Naive thymus-derived CD4-positive, alpha-beta T cell (primary cell): ENCODE data around the gene IQCN. TPM values are rescaled to one million over a fixed set of nuclear protein-coding genes. Genes with fewer than 3 reads are reported as not detected.

ENCODE experiments used
- ATAC-seq: fragments of 150-1000 bp; cut with Tn5 transposase; 2 replicates; pipeline ENCODE4 v1.10.0; 2021; ENCODE audit warnings: mild to moderate bottlenecking, moderate library complexity
- CTCF ChIA-PET: fragments of 350-600 bp; sonication (Branson Sonifier 250); formaldehyde crosslinking; loops from one replicate; lab custom pipeline; 2021; ENCODE audit warnings: antibody characterized with exemption; lab: Charles Lee
- POLR2A ChIA-PET: fragments of 350-600 bp; sonication (Branson Sonifier 250); formaldehyde crosslinking; loops from one replicate; lab custom pipeline; 2021; ENCODE audit warnings: antibody characterized with exemption, inconsistent platforms; lab: Charles Lee
- DNase-seq, 9 donors: peaks; one replicate each; pipeline versions ENCODE4 v3.0.0 to v3.0.0-alpha.2; 2020 to 2022; ENCODE audit warnings: mixed read lengths in 1 of 9
- H3K27ac ChIP-seq: one replicate; pipeline ENCODE4 v1.7.0; 2013; ENCODE audit warnings: mild to moderate bottlenecking, low read depth, low read length, moderate library complexity
- H3K27me3 ChIP-seq, 2 donors: one replicate each; pipeline ENCODE4 v1.7.0; 2013; ENCODE audit warnings: low read length in 2 of 2, mild to moderate bottlenecking in 2 of 2, moderate library complexity in 2 of 2; ENCODE audit not compliant: control insufficient read depth in 2 of 2, insufficient read depth in 2 of 2
- H3K36me3 ChIP-seq, 3 experiments: 1 replicate in 2 of 3; 2 replicates in 1 of 3; pipeline ENCODE4 v1.7.0; 2013; ENCODE audit warnings: low read length in 3 of 3, mild to moderate bottlenecking in 3 of 3, moderate library complexity in 1 of 3; ENCODE audit not compliant: insufficient read depth in 3 of 3, control insufficient read depth in 2 of 3
- H3K4me1 ChIP-seq, 2 donors: one replicate each; pipeline ENCODE4 v1.7.0; 2013; ENCODE audit warnings: low read length in 2 of 2, mild to moderate bottlenecking in 2 of 2, moderate library complexity in 1 of 2; ENCODE audit not compliant: control insufficient read depth in 2 of 2, insufficient read depth in 2 of 2
- H3K4me3 ChIP-seq: 2 replicates; pipeline ENCODE4 v1.7.0; 2013; ENCODE audit warnings: mild to moderate bottlenecking, low read length
- H3K9me3 ChIP-seq, 3 experiments: 1 replicate in 2 of 3; 2 replicates in 1 of 3; pipeline ENCODE4 v1.7.0; 2013; ENCODE audit warnings: low read length in 3 of 3; ENCODE audit not compliant: control insufficient read depth in 2 of 3
- H3K27ac Mint-ChIP-seq, 9 donors: one replicate each; pipeline ENCODE4 v1.8.0; 2020 to 2022; ENCODE audit warnings: mixed read lengths in 9 of 9, mild to moderate bottlenecking in 8 of 9, moderate library complexity in 5 of 9, inconsistent platforms in 2 of 9
- H3K27me3 Mint-ChIP-seq, 5 donors: one replicate each; pipeline ENCODE4 v1.8.0; 2021 to 2022; ENCODE audit warnings: mixed read lengths in 5 of 5, mild to moderate bottlenecking in 1 of 5
- H3K36me3 Mint-ChIP-seq, 5 donors: one replicate each; pipeline ENCODE4 v1.8.0; 2020 to 2022; ENCODE audit warnings: mixed read lengths in 5 of 5, mild to moderate bottlenecking in 3 of 5, inconsistent platforms in 1 of 5
- H3K4me1 Mint-ChIP-seq, 7 donors: one replicate each; pipeline ENCODE4 v1.8.0; 2020 to 2022; ENCODE audit warnings: mixed read lengths in 7 of 7, mild to moderate bottlenecking in 3 of 7, inconsistent platforms in 1 of 7
- H3K4me3 Mint-ChIP-seq, 10 donors: one replicate each; pipeline ENCODE4 v1.8.0; 2020 to 2022; ENCODE audit warnings: mild to moderate bottlenecking in 10 of 10, mixed read lengths in 10 of 10, moderate library complexity in 6 of 10, inconsistent platforms in 2 of 10
- H3K9me3 Mint-ChIP-seq, 11 donors: one replicate each; pipeline ENCODE4 v1.8.0; 2020 to 2022; ENCODE audit warnings: mixed read lengths in 11 of 11, mild to moderate bottlenecking in 4 of 11, inconsistent platforms in 1 of 11, moderate library complexity in 1 of 11
- intact Hi-C, 2 donors: fragments of 100-400 bp; cut with micrococcal nuclease; formaldehyde crosslinking; loops; one replicate each; pipeline ENCODE4 v1.15.1; 2023
- polyA plus RNA-seq, 2 donors: library from polyadenylated mRNA; unstranded; fragments of 300-500 nt; fragmentation: Illumina TruSeq; gene quantifications; one replicate each; pipeline ENCODE4 v1.2.3, GENCODE V29; 2021
- total RNA-seq, 6 experiments: library from RNA in 5 of 6; stranded (reverse) in 5 of 6; gene quantifications; 1 replicate in 5 of 6; 2 replicates in 1 of 6; pipeline ENCODE4 v1.2.3 and lab custom pipeline; 2021 to 2026

The IQCN gene
- total and polyA plus RNA-seq, 7 experiments from 2014 or later, result 0.19 to 28.3 (median 6.5) TPM

DNA sequence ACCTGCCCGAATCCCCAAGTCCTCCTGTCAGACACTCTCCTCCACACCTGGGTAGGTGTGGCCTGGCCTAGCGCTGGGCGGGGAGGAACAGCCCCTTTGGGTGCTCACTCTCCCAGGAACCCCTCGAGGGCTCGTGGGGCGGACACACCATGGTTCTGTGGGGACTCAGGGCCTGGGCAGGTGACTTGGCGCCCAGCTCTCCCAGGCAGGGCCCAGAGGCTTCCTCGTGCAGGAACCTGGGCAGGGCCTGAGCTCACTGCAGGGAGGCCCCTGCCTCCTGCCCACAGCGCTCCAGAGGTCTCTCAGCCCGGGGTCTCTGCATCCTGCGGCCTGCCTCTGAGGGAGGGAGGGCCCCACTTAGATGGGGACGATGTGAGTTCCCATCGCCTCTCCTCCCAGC, 36.7 kb upstream of the IQCN start:
- no peaks in the 10 kb centered on the region for H3K9me3 ChIP-seq
- H3K36me3 ChIP-seq, result peaks cover 0 to 52% (median 5%) of the 10 kb centered on the region in 3 experiments
- Mint-ChIP-seq H3K4me3 (no peak overlapping the region), H3K9me3 (no peaks in the 10 kb centered on the region), H3K4me1 (peaks cover 12 to 41% (median 24%) of the 10 kb centered on the region in 7 donors), H3K36me3 (peaks cover 0 to 11% (median 6%) of the 10 kb centered on the region in 5 donors), H3K27ac (peak overlapping the region in 2 of 9 donors; percentile 41 to 71), H3K27me3 (no peaks in the 10 kb centered on the region)
- no peak overlapping the region for H3K4me3 ChIP-seq
- DNase-seq (no peak), ATAC-seq (no peak)
- POLR2A ChIA-PET, result interaction anchor here (1.0 to 4.2 kb wide), 4 partner anchors 11 to 31 kb away, joined by 3 to 40 read pairs (median 9); partner anchors contain the start of genes JUND and LSM4
- H3K27ac ChIP-seq, result no peak overlapping the region
- CTCF ChIA-PET, result interaction anchor here (0.5 kb wide), 1 partner anchor 44 kb away, joined by 4 read pairs; no protein-coding TSS in a partner anchor
- H3K27me3 ChIP-seq, result no peaks in the 10 kb centered on the region
- peaks cover 7 to 23% of the 10 kb centered on the region in 2 donors for H3K4me1 ChIP-seq
- intact Hi-C loops, result no loop called here

DNA sequence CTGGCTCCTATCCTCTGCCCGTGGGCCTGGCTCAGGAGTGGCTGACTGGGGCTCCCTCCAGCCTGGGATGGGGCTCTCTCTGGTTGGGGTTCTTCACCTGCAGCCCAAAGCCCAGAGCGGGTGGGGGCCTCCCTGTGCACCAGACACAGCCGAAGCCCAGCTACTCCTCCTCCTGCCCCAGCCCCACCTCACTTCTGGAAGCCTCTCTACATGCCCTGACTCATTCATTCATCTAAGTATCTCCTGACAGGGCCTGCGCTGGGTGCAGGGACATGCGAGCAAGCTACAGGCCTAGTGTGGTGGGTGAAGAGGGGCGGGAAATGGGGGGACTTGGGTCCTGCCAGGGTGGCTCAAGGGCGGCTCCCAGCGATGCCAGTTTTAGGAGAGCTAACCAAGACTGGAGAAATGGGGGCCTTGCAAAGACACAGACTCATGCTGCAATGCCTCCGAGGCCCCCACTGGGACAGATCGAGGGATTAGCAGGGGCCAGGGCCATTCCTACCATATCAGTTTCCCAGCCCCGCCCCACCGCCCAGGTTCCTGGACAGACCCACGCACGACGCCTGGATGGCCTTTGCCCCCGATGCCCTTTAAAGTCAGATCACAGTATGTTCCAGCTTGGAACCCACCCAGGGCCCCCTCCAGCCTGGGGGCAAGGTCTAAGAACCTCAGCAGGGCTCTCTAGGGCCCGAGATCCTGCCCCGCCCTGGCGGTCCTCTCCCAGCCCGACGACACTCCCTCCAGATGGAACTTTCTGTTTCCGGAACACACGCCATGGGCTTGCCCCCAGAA, 36.1 kb upstream of the IQCN start:
- Histone ChIP-seq H3K27me3 (no peaks in the 10 kb centered on the region), H3K9me3 (no peaks in the 10 kb centered on the region), H3K27ac (no peak overlapping the region), H3K36me3 (peaks cover 0 to 52% (median 5%) of the 10 kb centered on the region in 3 experiments), H3K4me3 (no peak overlapping the region), H3K4me1 (peaks cover 13 to 30% of the 10 kb centered on the region in 2 donors)
- intact Hi-C loops, result no loop called here
- CTCF ChIA-PET, result interaction anchor here (0.5 kb wide), 1 partner anchor 45 kb away, joined by 4 read pairs; no protein-coding TSS in a partner anchor
- Mint-ChIP-seq H3K36me3 (peaks cover 0 to 11% (median 6%) of the 10 kb centered on the region in 5 donors), H3K27me3 (no peaks in the 10 kb centered on the region), H3K9me3 (no peaks in the 10 kb centered on the region), H3K4me3 (no peak overlapping the region), H3K4me1 (peaks cover 12 to 42% (median 25%) of the 10 kb centered on the region in 7 donors), H3K27ac (peak overlapping the region in 3 of 9 donors; percentile 28 to 71 (median 46))
- ATAC-seq (no peak), DNase-seq (no peak)
- POLR2A ChIA-PET, result interaction anchor here (0.5 to 4.2 kb wide), 7 partner anchors 8 to 126 kb away, joined by 3 to 40 read pairs (median 4); partner anchors contain the start of gene JUND

DNA sequence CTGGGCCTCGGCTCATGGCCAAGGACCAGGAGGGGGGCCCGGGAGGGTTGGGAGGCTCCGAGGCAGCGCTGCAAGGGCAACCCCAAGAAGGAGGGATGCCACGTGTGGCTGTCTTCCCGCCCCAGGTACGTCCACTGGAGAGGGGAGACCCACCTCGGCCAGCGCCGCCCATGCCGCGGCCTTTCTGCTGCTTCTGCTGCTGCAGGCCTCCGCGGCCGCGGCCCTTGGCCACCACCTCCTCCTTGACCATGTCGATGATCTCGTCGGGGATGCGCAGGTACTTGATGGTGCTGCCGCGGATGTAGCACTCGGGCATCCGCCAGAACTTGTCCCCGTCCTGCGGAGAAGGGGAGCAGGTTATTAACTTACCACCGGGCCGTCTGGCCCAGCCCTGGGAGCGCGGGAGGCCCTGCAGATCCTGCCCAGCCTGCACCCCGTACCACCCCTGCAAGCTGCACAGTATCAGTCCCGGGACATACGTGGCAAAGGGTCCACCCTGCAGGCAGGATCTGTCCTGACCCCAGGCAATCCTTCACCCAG, 35.3 kb upstream of the IQCN start:
- H3K36me3 ChIP-seq, result peaks cover 0 to 51% (median 5%) of the 10 kb centered on the region in 3 experiments
- DNase-seq (no peak), ATAC-seq (no peak)
- POLR2A ChIA-PET, result interaction anchor here (0.5 to 4.2 kb wide), 9 partner anchors 8 to 125 kb away, joined by 3 to 88 read pairs (median 6); partner anchors contain the start of gene JUND
- H3K4me1 ChIP-seq, result peaks cover 15 to 32% of the 10 kb centered on the region in 2 donors
- no peaks in the 10 kb centered on the region for H3K27me3 ChIP-seq
- H3K27ac ChIP-seq, result no peak overlapping the region
- Mint-ChIP-seq H3K4me1 (peaks cover 12 to 44% (median 32%) of the 10 kb centered on the region in 7 donors), H3K4me3 (no peak overlapping the region), H3K27ac (no peak overlapping the region), H3K36me3 (peaks cover 0 to 12% (median 6%) of the 10 kb centered on the region in 5 donors), H3K9me3 (no peaks in the 10 kb centered on the region), H3K27me3 (no peaks in the 10 kb centered on the region)
- intact Hi-C loops, result no loop called here
- no peak overlapping the region for H3K4me3 ChIP-seq
- no peaks in the 10 kb centered on the region for H3K9me3 ChIP-seq
- CTCF ChIA-PET, result no interaction called here

DNA sequence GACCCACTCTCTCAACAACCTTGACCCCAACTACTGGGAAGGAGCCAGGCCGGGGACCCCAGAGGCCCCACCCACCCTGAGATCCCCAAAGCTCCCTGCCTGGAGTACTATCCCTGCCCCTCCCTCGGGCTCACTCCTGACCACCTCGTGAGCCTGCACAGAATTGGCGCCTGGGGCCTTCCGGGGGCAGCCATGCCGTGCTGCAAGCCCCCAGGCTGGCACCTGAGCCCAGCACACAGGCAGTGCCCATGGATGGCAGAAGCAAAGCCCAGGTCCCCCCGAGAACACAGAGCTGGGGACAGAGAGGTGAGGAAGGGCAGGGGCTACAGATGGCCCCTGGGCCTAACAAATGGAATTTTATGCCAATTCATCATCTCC, 34.7 kb upstream of the IQCN start:
- Histone ChIP-seq H3K36me3 (peaks cover 0 to 48% (median 5%) of the 10 kb centered on the region in 3 experiments), H3K27me3 (no peaks in the 10 kb centered on the region), H3K4me3 (no peak overlapping the region), H3K4me1 (peaks cover 21 to 32% of the 10 kb centered on the region in 2 donors), H3K9me3 (no peaks in the 10 kb centered on the region), H3K27ac (no peak overlapping the region)
- intact Hi-C loops, result no loop called here
- Mint-ChIP-seq H3K27ac (peak overlapping the region in 1 of 9 donors; percentile 47), H3K4me3 (no peak overlapping the region), H3K27me3 (no peaks in the 10 kb centered on the region), H3K9me3 (no peaks in the 10 kb centered on the region), H3K36me3 (peaks cover 0 to 19% (median 6%) of the 10 kb centered on the region in 5 donors), H3K4me1 (peaks cover 12 to 44% (median 33%) of the 10 kb centered on the region in 7 donors)
- POLR2A ChIA-PET, result interaction anchor here (0.7 to 3.4 kb wide), 9 partner anchors 9 to 34 kb away, joined by 3 to 88 read pairs (median 5); partner anchors contain the start of genes JUND and LSM4
- no peak for ATAC-seq
- no peak for DNase-seq
- CTCF ChIA-PET, result interaction anchor here (1.7 kb wide), 1 partner anchor 29 kb away, joined by 7 read pairs; no protein-coding TSS in a partner anchor

DNA sequence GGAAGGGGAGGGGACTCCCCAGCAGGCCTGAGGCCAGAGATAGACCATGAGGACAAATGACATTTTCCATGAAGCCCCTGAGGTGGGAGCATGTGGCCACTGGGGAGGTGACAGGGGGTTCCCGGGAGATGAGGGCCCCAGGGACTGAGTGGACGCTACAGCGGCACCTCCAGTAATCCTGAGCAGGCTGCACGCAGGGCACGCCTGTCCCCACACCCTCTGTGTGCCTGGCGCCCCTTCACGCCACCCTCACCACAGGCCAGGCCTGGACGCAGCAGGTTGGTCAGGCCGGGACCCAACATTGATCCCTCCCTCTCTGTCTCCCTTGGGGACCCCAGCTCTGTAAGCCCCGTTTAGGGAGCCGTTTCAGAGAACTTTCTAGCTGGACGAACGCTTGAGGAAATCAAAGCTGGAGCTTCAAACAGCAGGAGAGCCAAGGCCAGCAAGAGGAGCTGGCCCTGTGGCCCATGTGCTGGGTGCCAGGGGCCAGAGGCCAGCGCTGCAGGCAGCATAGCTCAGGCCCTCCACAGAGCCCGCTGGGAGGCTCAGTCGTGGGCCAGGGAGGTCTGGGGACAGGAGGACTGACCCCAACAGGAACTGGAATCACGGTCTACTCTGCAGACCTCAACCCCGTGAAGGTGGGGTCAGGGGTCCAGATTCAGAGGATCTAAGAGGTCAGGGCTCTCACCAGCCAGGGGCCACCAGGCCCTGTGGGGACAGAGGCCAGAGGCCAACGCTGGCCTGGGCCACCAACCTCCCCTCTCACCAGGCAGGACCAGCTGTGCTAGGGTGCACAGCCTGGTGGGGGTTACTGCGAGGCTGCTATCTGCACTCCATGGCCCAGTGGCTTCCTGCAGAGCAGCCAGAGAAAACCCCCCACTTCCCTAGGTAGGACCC, 34.0 kb upstream of the IQCN start:
- Histone ChIP-seq H3K4me3 (no peak overlapping the region), H3K9me3 (no peaks in the 10 kb centered on the region), H3K4me1 (peaks cover 23 to 33% of the 10 kb centered on the region in 2 donors), H3K27me3 (no peaks in the 10 kb centered on the region), H3K36me3 (peaks cover 0 to 43% (median 5%) of the 10 kb centered on the region in 3 experiments), H3K27ac (peak overlapping the region; percentile 97)
- intact Hi-C loops, result no loop called here
- ChIA-PET CTCF (interaction anchor here (1.7 kb wide), 1 partner anchor 29 kb away, joined by 7 read pairs; no protein-coding TSS in a partner anchor), POLR2A (interaction anchor here (0.7 to 3.4 kb wide), 8 partner anchors 10 to 33 kb away, joined by 3 to 88 read pairs (median 4); partner anchors contain the start of genes JUND and LSM4)
- no peaks in the 10 kb centered on the region for H3K27me3 Mint-ChIP-seq
- H3K4me3 Mint-ChIP-seq, result no peak overlapping the region
- H3K4me1 Mint-ChIP-seq, result peaks cover 17 to 50% (median 39%) of the 10 kb centered on the region in 7 donors
- ATAC-seq, result no peak
- no peaks in the 10 kb centered on the region for H3K9me3 Mint-ChIP-seq
- no peak for DNase-seq
- H3K27ac Mint-ChIP-seq, result peak overlapping the region in 4 of 9 donors; percentile 19 to 99 (median 66)
- H3K36me3 Mint-ChIP-seq, result peaks cover 0 to 23% (median 6%) of the 10 kb centered on the region in 5 donors
